T-helper 2 cell treated with Interferon-gamma antibody and Interleukin-4, amounts not matched to agents 5 μg/mL and 100 μg/mL, for 36 hours (primary cell): ENCODE data around the gene TIGD6.

Experiments
- DNase-seq: peaks from one replicate; pipeline ENCODE4 v3.0.0; 2021; ENCODE audit warnings: low spot score
- H3K27ac Mint-ChIP-seq: one replicate; pipeline ENCODE4 v1.8.0; 2021; ENCODE audit warnings: mild to moderate bottlenecking, mixed read lengths
- H3K27me3 Mint-ChIP-seq: one replicate; pipeline ENCODE4 v1.8.0; 2021; ENCODE audit warnings: low read depth, mixed read lengths
- H3K36me3 Mint-ChIP-seq: one replicate; pipeline ENCODE4 v1.8.0; 2021; ENCODE audit warnings: low read depth, mixed read lengths
- H3K4me1 Mint-ChIP-seq: one replicate; pipeline ENCODE4 v1.8.0; 2021; ENCODE audit warnings: low read depth, mixed read lengths
- H3K4me3 Mint-ChIP-seq: one replicate; pipeline ENCODE4 v1.8.0; 2022; ENCODE audit warnings: mild to moderate bottlenecking, moderate library complexity, mixed read lengths
- H3K9me3 Mint-ChIP-seq: one replicate; pipeline ENCODE4 v1.8.0; 2021; ENCODE audit warnings: mixed read lengths

Gene TIGD6

GRCh38 chr5:150024346-150024984 is 24.0 kb upstream of the TIGD6 start:
- Mint-ChIP-seq H3K27me3 (no peaks in the 10 kb centered on the region), H3K4me1 (peaks cover 12% of the 10 kb centered on the region), H3K27ac (no peak overlapping the region), H3K4me3 (no peak overlapping the region), H3K36me3 (peaks cover 59% of the 10 kb centered on the region), H3K9me3 (no peaks in the 10 kb centered on the region)
- DNase-seq, result no peak

GRCh38 chr5:150023136-150023535 is 22.7 kb upstream of the TIGD6 start:
- no peak overlapping the region for H3K4me3 Mint-ChIP-seq
- H3K9me3 Mint-ChIP-seq, result no peaks in the 10 kb centered on the region
- H3K36me3 Mint-ChIP-seq, result peaks cover 67% of the 10 kb centered on the region
- H3K27me3 Mint-ChIP-seq, result no peaks in the 10 kb centered on the region
- peaks cover 12% of the 10 kb centered on the region for H3K4me1 Mint-ChIP-seq
- DNase-seq, result no peak
- no peak overlapping the region for H3K27ac Mint-ChIP-seq

GRCh38 chr5:150022681-150023080 is 22.2 kb upstream of the TIGD6 start:
- Mint-ChIP-seq H3K27ac (no peak overlapping the region), H3K4me1 (peaks cover 12% of the 10 kb centered on the region), H3K4me3 (no peak overlapping the region), H3K36me3 (peaks cover 65% of the 10 kb centered on the region), H3K27me3 (no peaks in the 10 kb centered on the region), H3K9me3 (no peaks in the 10 kb centered on the region)
- no peak for DNase-seq

GRCh38 chr5:150022158-150022531 is 21.7 kb upstream of the TIGD6 start:
- no peaks in the 10 kb centered on the region for H3K9me3 Mint-ChIP-seq
- no peak overlapping the region for H3K4me3 Mint-ChIP-seq
- peak overlapping the region; percentile 55 for H3K27ac Mint-ChIP-seq
- H3K27me3 Mint-ChIP-seq, result no peaks in the 10 kb centered on the region
- H3K36me3 Mint-ChIP-seq, result peaks cover 71% of the 10 kb centered on the region
- H3K4me1 Mint-ChIP-seq, result peaks cover 12% of the 10 kb centered on the region
- no peak for DNase-seq

- peaks cover 72% of the 10 kb centered on the region for H3K36me3 Mint-ChIP-seq
- H3K4me1 Mint-ChIP-seq, result peaks cover 12% of the 10 kb centered on the region
- no peaks in the 10 kb centered on the region for H3K27me3 Mint-ChIP-seq
- H3K9me3 Mint-ChIP-seq, result no peaks in the 10 kb centered on the region
- H3K4me3 Mint-ChIP-seq, result no peak overlapping the region
- no peak for DNase-seq
- peak overlapping the region; percentile 55 for H3K27ac Mint-ChIP-seq
These were observed 21.2 kb upstream of the TIGD6 start for GRCh38 chr5:150021491-150022157.

GRCh38 chr5:150020249-150020648 is 19.8 kb upstream of the TIGD6 start:
- Mint-ChIP-seq H3K27ac (no peak overlapping the region), H3K36me3 (peaks cover 76% of the 10 kb centered on the region), H3K27me3 (no peaks in the 10 kb centered on the region), H3K9me3 (peaks cover 8% of the 10 kb centered on the region), H3K4me1 (peaks cover 12% of the 10 kb centered on the region), H3K4me3 (no peak overlapping the region)
- no peak for DNase-seq

- Mint-ChIP-seq H3K4me1 (peaks cover 12% of the 10 kb centered on the region), H3K27ac (no peak overlapping the region), H3K4me3 (no peak overlapping the region), H3K27me3 (no peaks in the 10 kb centered on the region), H3K9me3 (peaks cover 13% of the 10 kb centered on the region), H3K36me3 (peaks cover 88% of the 10 kb centered on the region)
- no peak for DNase-seq
These were observed 17.0 kb upstream of the TIGD6 start for GRCh38 chr5:150017226-150018005.

GRCh38 chr5:150016537-150016936 is 16.1 kb upstream of the TIGD6 start:
- H3K27ac Mint-ChIP-seq, result no peak overlapping the region

GRCh38 chr5:150015415-150015814 is 15.0 kb upstream of the TIGD6 start:
- peaks cover 13% of the 10 kb centered on the region for H3K9me3 Mint-ChIP-seq
- no peaks in the 10 kb centered on the region for H3K27me3 Mint-ChIP-seq
- H3K27ac Mint-ChIP-seq, result no peak overlapping the region
- H3K4me3 Mint-ChIP-seq, result no peak overlapping the region
- no peak for DNase-seq
- H3K4me1 Mint-ChIP-seq, result peaks cover 4% of the 10 kb centered on the region
- peaks cover 82% of the 10 kb centered on the region for H3K36me3 Mint-ChIP-seq

More at GRCh38 chr5:150016537-150016936, 16.1 kb upstream of the TIGD6 start:
- H3K4me1 Mint-ChIP-seq, result peaks cover 4% of the 10 kb centered on the region
- no peaks in the 10 kb centered on the region for H3K27me3 Mint-ChIP-seq
- peaks cover 13% of the 10 kb centered on the region for H3K9me3 Mint-ChIP-seq
- no peak overlapping the region for H3K4me3 Mint-ChIP-seq
- DNase-seq, result no peak
- peaks cover 87% of the 10 kb centered on the region for H3K36me3 Mint-ChIP-seq

GRCh38 chr5:150014456-150014855 is 14.0 kb upstream of the TIGD6 start:
- no peak for DNase-seq
- Mint-ChIP-seq H3K27me3 (no peaks in the 10 kb centered on the region), H3K9me3 (peaks cover 13% of the 10 kb centered on the region), H3K4me3 (no peak overlapping the region), H3K36me3 (peaks cover 84% of the 10 kb centered on the region), H3K4me1 (no peaks in the 10 kb centered on the region), H3K27ac (no peak overlapping the region)

GRCh38 chr5:150013931-150014330 is 13.5 kb upstream of the TIGD6 start:
- no peak overlapping the region for H3K4me3 Mint-ChIP-seq
- no peaks in the 10 kb centered on the region for H3K27me3 Mint-ChIP-seq
- no peak for DNase-seq
- H3K36me3 Mint-ChIP-seq, result peaks cover 80% of the 10 kb centered on the region
- no peak overlapping the region for H3K27ac Mint-ChIP-seq
- H3K4me1 Mint-ChIP-seq, result no peaks in the 10 kb centered on the region
- H3K9me3 Mint-ChIP-seq, result peaks cover 13% of the 10 kb centered on the region

- peaks cover 4% of the 10 kb centered on the region for H3K9me3 Mint-ChIP-seq
- H3K27ac Mint-ChIP-seq, result no peak overlapping the region
- H3K4me1 Mint-ChIP-seq, result peaks cover 10% of the 10 kb centered on the region
- no peak for DNase-seq
- no peak overlapping the region for H3K4me3 Mint-ChIP-seq
- peaks cover 65% of the 10 kb centered on the region for H3K36me3 Mint-ChIP-seq
- no peaks in the 10 kb centered on the region for H3K27me3 Mint-ChIP-seq
These were observed 9.4 kb upstream of the TIGD6 start for GRCh38 chr5:150009671-150010387.

GRCh38 chr5:150007050-150007449 is 6.6 kb upstream of the TIGD6 start:
- Mint-ChIP-seq H3K27ac (no peak overlapping the region), H3K27me3 (no peaks in the 10 kb centered on the region), H3K4me3 (no peak overlapping the region), H3K36me3 (peaks cover 54% of the 10 kb centered on the region), H3K4me1 (peaks cover 22% of the 10 kb centered on the region), H3K9me3 (no peaks in the 10 kb centered on the region)
- no peak for DNase-seq

- DNase-seq, result no peak
- Mint-ChIP-seq H3K9me3 (no peaks in the 10 kb centered on the region), H3K4me3 (no peak overlapping the region), H3K4me1 (peaks cover 28% of the 10 kb centered on the region), H3K36me3 (peaks cover 54% of the 10 kb centered on the region), H3K27ac (no peak overlapping the region), H3K27me3 (no peaks in the 10 kb centered on the region)
These were observed 5.9 kb upstream of the TIGD6 start for GRCh38 chr5:150006318-150006717.
